MV-4-11 (cell line): ENCODE data around the gene CHRNE.
A peak's percentile ranks its signal among the peaks of the same experiment; 100 is the strongest.
"Not testable (repeated sequence)": the region's sequence is repeated elsewhere in the genome, so short reads cannot be mapped to it uniquely, and the experiment has no call there.

Experiments used
- DNase-seq: peaks from one replicate; lab custom pipeline; 2025; lab: John Stamatoyannopoulos, UW

Gene CHRNE

DNA sequence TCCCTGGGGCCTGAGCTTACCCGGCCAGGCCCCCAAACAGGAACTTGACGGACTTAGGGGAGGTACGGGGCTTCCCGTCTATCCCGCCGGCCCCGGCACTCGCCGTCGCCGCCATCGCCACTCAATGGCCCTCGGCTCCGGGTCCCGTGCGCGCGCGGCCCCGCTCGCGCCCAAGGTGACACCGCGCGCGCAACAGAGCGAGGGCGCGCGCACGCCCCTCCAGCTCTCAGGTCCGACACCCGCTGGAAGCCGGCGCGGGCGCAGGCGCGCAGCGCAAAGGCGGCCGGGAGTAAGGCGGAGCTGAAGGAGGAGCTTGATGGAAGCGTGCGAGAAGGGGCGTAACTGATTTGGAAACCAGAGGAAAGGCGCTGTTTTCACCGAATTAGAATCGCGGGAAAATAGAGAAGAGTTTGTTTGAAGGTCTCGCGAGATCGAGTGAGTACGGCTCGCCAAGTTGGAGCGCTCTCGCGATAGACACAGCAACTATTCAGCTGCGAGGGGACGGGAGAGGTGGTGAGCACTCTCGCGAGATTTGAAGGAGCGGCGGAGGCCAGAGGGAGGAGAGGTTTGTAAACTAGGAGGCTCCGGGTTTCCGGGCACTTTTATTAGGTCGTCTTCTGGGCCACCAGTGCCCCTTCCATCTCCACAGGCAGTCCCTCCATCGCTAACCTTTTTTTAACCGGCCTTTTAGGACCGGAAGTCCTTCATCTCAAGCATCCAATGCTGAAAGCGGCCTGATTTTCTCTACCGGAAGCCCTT is 37.1 kb upstream of the CHRNE start, which contains the start of the genes RNF167 and SLC25A11:
TSS of gene RNF167 (plus strand) at position 473 of the 759 bp plus-strand sequence. CDS start 642 bp downstream, outside the sequence.
TSS of gene SLC25A11 (minus strand) at position 251 of the 759 bp plus-strand sequence. CDS start at position 115, 136 bp downstream.
- DNase-seq = peak; percentile 100

DNA sequence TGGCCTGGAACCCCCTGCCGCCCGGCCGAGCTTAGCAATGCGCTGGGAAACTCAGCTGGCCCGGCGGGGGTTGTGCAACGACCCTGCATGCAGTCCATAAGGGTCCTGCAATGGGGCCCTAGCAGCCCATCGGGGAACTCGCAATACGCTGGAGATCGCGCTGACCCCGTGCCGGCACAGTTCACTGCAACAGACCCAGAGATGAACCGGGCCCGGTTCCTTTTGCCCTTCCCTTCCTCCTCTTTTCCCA is 36.6 kb upstream of the CHRNE start:
- DNase-seq = no peak

DNA sequence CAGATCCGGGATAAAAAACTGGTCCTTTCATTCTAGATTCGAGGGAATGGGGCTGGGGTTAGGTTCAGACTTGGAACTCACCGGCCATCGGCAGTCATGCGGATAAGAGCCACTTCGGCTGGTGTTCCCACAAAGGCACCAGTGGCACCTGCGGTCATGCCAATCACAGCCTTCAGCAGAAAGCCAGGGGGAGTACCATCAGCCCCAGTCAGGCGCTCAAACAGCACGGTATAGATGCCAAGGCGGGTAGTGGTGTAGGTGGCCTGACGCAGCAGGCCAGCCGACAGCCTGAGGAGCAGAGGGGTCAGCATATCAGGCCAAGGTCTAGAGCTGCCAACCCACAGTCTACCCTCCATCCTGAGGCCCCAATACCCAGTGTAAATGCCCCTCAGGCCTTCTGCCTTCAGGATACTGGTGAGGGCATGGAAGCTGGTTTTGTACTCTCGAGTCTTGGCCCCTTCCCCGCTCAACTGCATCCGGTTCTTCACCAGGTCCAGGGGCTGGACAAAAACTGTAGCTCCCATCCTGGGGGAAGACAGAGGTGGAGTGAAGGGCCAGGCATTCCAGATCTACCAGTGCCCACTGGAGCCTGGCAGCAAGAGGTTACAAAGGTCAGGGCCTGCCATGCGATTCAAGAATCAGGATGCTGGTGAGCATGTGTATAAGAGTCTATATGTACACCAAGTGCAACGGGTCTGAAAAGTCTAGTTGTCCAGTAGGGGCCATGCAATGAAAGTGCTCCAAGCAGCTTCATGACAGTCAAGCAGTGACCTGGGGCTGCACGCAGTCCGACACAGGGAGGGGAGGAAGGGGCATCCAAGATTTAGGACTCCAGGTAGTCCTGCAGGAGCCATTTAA is 36.0 kb upstream of the CHRNE start:
- DNase-seq = no peak

DNA sequence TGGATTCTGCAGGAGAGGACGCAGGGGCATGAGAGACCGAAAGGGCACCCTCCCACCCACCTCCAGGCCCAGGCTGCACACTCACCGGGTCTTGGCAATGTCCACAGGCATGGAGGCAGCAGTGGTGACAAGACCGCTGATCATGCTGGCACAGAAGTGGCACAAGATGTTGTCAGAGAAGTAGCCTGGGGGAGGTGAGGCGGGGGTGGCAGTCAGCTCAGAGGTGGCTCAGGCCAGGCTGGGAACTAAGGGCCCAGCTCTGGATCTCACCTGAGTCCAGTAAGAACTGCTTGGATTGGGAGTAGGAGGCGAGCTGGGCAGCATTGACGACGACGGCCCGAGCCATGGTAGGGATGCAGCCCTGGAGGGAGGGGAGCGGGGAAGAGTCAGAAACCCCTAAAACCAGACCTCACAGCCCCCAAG is 35.2 kb upstream of the CHRNE start:
- no peak for DNase-seq

DNA sequence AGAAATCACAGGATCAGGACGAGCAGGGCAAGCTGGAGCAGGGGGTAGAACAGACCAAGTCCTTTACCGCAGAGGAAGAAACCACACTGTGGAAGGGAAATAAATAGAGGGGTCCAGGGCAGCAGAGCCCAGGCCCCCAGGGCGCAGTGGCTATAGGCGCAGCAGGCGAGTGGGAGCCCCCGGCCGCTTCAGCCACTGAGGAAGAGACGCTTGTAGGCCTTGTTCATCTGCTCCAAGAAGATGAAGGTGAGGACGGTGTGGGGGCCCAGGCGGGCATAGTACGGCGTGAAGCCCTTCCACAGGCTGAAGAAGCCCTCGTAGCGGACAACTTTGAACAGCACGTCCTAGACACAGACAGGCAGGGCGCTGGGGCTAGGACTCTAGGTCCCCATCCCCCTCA is 34.7 kb upstream of the CHRNE start:
- no peak for DNase-seq

DNA sequence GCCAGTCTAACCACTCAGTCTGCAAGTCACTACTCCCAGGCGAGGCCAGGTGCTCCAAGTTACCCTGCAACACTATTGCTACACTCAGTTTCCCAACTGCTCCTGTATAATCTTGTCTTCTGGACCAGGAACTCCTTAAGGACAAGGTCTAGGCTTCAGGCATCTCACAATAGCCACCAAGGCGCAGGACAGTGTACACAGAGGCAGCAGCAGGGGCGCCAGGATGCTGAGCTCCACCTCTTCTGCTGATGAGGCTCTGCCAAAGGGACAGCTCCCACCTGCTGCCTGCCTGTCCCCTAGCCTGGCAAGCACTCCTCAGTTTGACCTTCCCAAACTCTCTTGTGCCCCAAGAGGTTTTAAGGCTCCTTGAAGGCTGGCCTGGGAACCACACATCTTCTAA is 33.5 kb upstream of the CHRNE start:
- DNase-seq = no peak

DNA sequence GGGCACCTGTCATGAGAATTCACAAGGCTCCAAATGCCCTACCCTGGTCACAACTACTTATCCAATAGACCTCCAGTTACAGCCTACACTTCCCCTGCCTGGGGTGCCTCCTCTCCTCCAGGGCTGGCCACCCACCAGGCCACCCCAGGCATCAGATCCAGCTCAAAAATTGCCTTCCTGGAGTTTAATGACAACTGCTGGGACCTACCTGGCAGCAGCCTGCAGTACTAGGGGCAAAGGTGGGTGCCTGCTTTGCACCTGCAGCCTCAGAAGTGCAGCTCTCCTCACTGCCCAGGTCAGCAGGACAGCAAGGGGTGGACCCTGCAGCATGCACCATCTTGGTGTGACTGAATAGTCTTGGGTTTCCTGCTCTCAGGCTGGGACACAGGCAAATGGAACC is 32.8 kb upstream of the CHRNE start:
- DNase-seq = no peak

DNA sequence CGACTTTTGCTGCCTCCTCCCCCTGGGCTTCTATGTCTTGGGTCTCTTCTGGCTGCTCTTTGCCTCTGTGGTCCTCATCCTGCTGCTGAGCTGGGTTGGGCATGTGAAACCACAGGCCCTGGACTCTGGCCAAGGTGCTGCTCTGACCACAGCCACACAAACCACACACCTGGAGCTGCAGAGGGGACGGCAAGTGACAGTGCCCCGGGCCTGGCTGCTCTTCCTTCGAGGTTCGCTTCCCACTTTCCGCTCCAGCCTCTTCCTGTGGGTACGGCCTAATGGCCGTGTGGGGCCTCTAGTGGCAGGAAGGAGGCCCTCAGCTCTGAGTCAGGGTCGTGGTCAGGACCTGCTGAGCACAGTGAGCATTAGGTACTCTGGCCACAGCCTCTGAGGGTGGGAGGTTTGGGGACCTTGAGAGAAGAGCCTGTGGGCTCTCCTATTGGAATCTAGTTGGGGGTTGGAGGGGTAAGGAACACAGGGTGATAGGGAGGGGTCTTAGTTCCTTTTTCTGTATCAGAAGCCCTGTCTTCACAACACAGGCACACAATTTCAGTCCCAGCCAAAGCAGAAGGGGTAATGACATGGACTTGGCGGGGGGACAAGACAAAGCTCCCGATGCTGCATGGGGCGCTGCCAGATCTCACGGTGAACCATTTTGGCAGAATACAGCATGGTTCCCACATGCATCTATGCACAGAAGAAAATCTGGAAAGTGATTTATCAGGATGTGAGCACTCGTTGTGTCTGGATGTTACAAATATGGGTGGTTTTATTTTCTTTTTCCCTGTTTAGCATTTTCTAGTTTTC is 31.5 kb upstream of the CHRNE start:
- DNase-seq = peak; percentile 70

DNA sequence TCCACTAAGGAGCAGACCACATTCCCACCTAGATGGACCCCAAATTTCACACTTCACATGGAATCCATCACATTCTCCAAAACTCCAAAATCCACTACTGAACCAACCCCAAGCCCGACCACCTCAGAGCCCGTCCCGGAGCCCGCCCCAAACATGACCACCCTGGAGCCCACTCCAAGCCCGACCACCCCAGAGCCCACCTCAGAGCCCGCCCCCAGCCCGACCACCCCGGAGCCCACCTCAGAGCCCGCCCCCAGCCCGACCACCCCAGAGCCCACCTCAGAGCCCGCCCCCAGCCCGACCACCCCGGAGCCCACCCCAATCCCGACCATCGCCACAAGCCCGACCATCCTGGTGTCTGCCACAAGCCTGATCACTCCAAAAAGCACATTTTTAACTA is 30.7 kb upstream of the CHRNE start:
- no peak for DNase-seq

DNA sequence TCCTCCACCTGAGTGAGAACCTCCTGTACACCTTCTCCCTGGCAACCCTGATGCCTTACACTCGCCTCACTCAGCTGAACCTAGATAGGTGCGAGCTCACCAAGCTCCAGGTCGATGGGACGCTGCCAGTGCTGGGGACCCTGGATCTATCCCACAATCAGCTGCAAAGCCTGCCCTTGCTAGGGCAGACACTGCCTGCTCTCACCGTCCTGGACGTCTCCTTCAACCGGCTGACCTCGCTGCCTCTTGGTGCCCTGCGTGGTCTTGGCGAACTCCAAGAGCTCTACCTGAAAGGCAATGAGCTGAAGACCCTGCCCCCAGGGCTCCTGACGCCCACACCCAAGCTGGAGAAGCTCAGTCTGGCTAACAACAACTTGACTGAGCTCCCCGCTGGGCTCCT is 29.9 kb upstream of the CHRNE start:
- no peak for DNase-seq

DNA sequence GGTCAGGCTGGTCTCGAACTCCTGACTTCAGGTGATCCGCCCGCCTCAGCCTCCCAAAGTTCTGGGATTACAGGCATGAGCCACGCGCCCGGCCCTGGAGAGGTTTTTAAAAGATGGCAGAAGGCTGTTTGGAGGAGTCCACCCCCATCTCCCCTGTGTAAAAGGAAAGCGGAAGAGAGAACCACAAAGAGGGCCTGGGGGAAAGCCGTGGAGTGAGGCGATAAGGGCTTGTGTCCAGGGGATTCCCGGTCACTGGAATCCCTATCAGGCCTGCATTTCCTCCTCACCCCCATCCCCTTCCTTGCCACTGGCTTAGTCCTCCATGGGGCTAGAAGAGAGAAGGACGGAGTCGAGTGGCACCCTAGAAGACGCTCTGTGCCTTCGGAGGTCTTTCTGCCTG is 29.1 kb upstream of the CHRNE start, which contains the start of gene GP1BA:
TSS of gene GP1BA (plus strand) at position 315 of the 400 bp plus-strand sequence. CDS start 328 bp downstream, outside the sequence.
- no peak for DNase-seq

DNA sequence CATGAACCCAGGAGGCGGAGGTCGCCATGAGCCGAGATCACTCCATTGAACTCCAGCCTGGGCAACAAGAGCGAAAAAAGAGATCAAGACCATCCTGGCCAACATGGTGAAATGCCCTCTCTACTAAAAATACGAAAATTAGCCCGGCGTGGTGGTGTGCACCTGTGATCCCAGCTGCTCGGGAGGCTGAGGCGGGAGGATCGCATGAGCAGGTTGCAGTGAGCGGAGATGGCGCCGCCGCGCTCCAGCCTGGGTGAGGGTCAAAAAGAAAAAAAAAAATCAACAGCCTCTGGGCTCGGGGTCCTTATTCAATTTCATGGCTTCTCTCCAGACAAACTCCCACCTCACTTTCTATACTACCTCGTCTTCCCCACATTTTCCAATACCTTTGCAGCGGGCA is 26.0 kb upstream of the CHRNE start:
- DNase-seq = no peak

DNA sequence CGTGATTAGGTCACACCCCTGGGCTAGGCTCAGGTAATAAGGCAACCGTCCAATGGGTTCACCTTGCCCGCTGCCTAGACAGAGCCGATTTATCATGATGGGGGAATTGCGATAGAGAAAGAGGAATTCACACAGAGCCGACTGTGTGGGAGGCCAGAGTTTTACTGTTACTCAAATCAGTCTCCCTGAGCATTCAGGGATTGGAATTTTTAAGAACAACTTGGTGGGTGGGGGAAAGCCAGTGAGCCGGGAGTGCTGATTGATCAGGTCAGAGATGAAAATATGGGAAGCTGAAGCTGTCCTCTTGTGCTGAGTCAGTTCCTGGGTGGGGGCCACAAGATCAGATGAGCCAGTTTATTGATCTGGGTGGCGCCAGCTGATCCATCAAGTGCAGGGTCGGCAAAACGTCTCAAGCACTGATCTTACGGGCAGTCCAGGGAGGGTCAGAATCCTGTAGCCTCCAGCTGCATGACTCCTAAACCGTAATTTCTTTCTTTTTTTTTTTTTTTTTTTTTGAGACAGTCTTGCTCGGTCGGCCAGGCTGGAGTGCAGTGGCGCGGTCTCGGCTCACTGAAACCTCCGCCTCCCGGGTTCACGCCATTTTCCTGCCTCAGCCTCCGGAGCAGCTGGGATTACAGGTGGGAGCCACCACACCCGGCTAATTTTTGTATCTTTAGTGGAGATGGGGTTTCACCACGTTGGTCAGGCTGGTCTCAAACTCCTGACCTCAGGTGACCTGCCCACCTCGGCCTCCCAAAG is 23.9 kb upstream of the CHRNE start:
- DNase-seq = not testable (repeated sequence)

DNA sequence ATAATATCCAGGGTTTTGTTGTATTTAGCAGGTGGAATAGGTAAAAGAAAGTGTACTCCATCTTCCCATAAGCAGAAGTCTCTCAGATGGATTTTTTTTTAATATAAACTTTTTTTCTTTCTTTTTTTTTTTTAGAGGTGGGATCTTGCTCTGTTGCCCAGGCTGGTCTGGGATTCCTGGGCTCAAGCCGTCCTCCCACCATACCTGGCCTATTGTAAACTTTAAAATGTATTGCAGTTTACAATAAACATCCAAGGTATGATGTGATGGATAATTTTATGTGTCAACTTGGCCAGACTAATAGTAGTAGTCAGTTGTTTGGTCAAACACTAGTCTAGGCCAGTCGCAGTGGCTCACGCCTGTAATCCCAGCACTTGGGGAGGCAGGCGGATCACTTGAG is 18.4 kb upstream of the CHRNE start:
- no peak for DNase-seq

DNA sequence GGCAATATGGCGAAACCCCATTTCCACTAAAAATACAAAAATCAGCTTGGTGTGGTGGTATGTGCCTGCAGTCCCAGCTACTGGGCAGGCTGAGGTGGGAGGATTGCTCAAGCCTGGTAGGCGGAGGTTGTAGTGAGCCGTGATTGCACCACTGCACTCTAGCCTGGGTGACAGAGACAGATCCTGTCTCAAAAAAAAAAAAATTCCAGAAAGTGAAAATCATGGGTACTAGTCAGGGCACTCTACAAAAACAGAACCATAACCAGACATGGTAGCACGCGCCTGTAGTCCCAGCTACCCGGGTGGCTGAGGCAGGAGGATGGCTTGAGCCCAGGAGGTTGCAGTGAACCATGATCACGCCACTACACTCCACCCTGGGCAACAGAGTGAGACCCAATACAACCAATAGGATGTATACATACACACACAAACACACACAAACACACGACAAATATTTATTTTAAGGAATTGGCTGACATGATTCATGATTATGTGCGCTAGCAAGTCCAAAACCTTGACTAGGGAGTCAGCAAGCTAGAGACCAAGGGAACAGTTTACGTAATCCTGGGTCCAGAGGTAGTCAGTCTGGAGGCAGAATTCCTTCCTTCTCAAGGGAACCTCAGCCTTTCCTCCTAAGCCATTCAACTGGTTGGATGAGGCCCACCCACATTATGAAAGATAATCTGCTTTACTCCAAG is 17.6 kb upstream of the CHRNE start:
- DNase-seq = peak; percentile 75

DNA sequence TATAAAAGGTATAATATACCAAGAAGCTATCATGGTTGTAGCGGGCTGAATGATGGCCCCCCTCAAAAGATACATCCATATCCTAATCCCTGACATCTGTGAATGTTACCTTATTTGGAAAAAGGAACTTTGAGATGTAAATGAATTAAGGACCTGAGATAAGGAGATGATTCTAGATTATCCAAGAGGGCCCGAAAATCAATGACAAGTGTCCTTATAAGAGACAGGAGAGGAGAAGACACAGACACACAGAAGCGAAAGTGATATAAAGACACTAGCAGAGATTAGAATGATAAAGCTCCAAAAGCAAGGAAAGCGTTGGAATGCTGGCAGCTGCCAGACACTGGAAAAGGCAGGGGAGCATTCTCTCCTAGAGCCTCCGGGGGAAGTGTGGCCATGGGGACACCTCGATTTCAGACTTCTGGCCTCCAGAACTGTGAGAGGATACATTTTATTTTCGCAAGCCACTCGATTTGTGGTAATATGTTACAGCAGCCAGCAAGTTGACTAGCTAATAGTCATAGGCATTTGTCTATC is 16.7 kb upstream of the CHRNE start:
- DNase-seq = no peak

DNA sequence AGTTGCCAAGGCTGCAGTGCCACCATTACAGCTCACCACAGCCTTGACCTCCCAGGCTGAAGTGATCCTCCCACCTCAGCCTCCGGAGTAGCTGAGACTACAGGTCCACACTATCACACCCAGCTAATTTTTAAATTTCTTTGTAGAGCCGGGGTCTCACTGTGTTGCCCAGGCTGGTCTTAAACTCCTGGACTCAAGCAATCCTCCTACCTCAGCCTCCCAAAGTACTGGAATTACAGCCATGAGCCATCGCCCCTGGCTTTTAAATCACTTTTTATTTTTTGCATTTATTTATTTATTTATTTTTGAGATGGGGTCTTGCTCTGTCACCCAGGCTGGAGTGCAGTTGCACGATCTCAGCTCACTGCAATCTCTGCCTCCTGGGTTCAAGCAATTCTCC is 11.7 kb upstream of the CHRNE start:
- DNase-seq = not testable (repeated sequence)

DNA sequence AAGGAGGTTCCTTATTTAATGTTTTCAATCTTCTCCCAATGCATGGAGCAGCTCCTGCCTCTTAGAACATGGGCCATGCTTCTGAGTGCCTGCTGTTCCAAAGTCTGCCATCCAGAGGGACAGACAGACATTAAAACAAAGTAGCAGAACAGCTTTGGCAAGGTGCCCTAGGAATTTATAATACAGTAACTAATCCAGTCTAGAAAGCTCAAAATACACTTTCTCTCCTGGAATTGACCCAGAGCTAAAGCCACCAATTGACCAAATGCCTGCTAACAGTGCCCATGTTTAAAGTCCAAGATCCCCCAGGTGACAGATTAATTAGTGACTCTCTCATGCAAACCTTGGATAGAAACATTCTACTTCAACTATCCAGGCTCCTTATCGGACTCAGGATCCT is 11.1 kb upstream of the CHRNE start:
- no peak for DNase-seq

DNA sequence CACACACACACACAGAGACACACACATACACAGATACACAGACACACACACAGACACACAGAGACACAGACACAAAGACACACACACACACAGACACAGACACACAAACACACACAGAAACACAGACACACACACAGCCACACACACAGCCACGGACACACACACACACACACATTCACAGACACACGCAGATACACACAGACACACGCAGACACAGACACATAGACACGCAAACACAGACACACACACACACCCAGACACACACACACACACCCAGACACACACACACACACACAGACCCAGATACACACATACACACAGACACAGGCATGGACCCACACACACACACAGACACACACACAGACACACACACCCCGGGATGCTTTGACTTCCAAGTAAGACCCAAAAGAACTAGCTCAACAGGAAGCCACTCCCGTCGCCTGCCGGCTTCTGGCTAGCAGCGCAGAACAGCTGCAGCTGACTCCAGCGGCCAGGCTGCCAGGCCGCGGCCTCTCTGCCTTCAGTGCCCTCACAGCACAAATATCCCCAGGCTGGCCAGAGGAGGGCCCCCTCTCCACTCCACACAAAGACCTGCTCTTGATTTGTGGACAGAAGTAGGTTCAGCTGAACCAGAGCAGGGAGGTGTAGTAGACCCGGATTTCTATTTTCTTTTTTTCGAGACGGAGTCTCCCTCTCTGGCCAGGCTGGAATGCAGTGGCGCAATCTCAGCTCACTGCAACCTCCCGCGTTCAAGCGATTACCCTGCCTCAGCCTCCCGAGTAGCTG is 6.0 kb upstream of the CHRNE start:
- peak; percentile 88 for DNase-seq

DNA sequence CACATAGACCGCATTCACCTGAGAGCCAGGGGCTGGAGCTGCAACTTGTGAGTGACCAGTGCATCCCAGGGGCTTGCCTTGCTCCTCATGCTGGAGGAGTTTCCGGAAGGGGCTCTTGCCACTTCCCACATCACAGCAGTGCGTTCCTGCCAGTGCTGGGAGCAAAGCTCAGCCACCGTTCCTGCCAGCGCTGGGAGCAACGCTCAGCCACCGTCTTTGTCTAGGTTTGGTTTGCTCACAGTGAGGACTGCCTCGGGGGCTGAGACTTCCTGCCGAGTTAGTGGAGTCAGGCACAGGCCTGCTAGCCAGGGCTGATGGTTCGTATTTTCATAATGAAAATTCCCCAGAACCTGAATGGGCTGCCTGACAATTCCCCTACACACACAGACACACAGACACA is 5.4 kb upstream of the CHRNE start:
- no peak for DNase-seq
